ENCODE data around the gene BCR. TPM values are rescaled to one million over a fixed set of nuclear protein-coding genes. Genes with fewer than 3 reads are reported as not detected.

BCR gene
- total and polyA plus RNA-seq, 2 of the 13 experiments (the other 11 are each of a cell fraction or from before 2014, with no cell fraction given): 19.9 to 33.6 TPM

DNA sequence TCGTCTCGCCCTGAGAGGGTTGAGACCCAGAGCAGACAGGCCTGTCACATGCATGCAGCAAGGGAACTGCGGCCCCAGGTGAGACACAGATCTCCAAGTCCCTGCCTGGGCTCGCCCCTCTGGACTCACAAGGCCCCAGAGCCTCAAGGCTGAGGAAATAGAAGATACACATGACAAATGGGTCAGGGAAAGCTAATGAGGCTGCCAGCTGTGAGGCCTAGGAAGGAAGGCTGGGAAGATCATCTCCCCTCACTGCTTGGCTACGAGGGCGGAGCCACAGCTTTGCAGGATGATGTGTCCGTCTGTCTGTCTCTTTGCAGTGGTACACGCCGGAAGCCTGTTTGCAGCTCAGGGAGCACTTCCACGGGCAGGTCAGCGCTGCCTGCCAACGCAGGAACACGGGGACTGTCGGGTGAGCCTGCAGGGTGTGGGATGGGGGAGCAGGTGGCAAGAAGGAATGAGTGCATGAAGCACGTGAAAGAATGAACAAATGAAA lies 30.5 kb upstream of the BCR start:
- Histone ChIP-seq H3K4me1 (ENCODE audit: insufficient read depth, low read length) (peaks cover 95% of the 10 kb centered on the region), H3K79me2 (ENCODE audit: insufficient read depth, low read length) (no peaks in the 10 kb centered on the region), H3K9me3 (ENCODE audit: low read length) (no peaks in the 10 kb centered on the region), H3K9ac (ENCODE audit: insufficient read depth, low read depth, low read length) (no peak overlapping the region), H2AFZ (ENCODE audit: low read length) (no peak overlapping the region), H3K36me3 (replicated peaks in 1 of 2; ENCODE audit: control insufficient read depth in 1 of 2, insufficient read depth in 2 of 2, low read length in 2 of 2) (no peaks in the 10 kb centered on the region), H4K20me1 (ENCODE audit: insufficient read depth, low read length) (no peaks in the 10 kb centered on the region), H3K27ac (ENCODE audit: extremely low read length, insufficient read depth, low read length) (no peak overlapping the region), H3K4me2 (ENCODE audit: low read depth, low read length) (no peak overlapping the region), H3K4me3 (replicated peaks in 1 of 3; ENCODE audit: insufficient read depth in 1 of 3, low read depth in 2 of 3, low read length in 3 of 3) (no peak overlapping the region), H3K27me3 (ENCODE audit: control insufficient read depth in 1 of 2, insufficient read depth in 2 of 2, low read length in 2 of 2) (no peaks in the 10 kb centered on the region)
- BruUV-seq (replicated peaks): no TSS peak
- TF ChIP-seq SNAI1 (CRISPR knock-in tag; IDR thresholded peaks at IDR 0.05; ENCODE audit: borderline replicate concordance) (no peak), ZNF263 (CRISPR knock-in tag; IDR thresholded peaks at IDR 0.05) (peak; percentile 27; the same call in 1 of the 2 replicates)
- intact Hi-C loops (cut with micrococcal nuclease; ENCODE audit: unreplicated experiment) (no loop called here), in situ Hi-C loops (cut with HindIII; ENCODE audit: extremely low pct_ligation_motif_present, low pct_unique_long_range_greater_than_20kb) (loop anchor here (25.0 kb wide), 1 partner anchor 413 kb away; no protein-coding TSS in a partner anchor)
- ATAC-seq (no peak), FAIRE-seq (no peak), DNase-seq (ENCODE audit: low spot score) (no peak)
- 79% methylated on average over 15 of the region's 15 CpGs for WGBS (ENCODE audit: low lambda C conversion rate)
- ChIA-PET CTCF (ENCODE audit: low intra/inter-chr PET ratio, low total read pairs) (no interaction called here), POLR2A (no interaction called here)

DNA sequence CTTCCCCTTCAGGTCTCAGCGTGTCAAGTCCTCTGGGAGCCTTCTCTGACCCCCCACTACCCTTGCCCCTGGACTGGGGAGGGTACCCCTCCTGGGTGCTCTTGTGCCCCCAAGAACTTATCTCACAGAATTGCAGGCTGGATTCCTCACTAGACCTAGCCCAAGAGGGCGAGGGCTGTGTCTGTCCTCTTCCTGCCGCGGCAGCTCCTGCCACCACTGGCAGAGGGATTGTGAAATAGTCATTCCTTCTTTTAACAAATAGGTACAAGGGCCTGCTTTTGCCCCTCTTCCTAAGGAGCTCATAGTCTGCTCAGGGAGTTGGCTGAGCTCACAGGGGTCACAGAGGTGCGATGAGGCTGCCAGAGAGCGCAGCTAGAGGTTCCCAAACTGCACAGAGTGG lies 29.5 kb upstream of the BCR start:
- Histone ChIP-seq H3K9me3 (ENCODE audit: low read length) (no peaks in the 10 kb centered on the region), H3K36me3 (replicated peaks in 1 of 2; ENCODE audit: control insufficient read depth in 1 of 2, insufficient read depth in 2 of 2, low read length in 2 of 2) (no peaks in the 10 kb centered on the region), H3K4me3 (replicated peaks in 1 of 3; ENCODE audit: insufficient read depth in 1 of 3, low read depth in 2 of 3, low read length in 3 of 3) (no peak overlapping the region), H3K79me2 (ENCODE audit: insufficient read depth, low read length) (no peaks in the 10 kb centered on the region), H3K27me3 (ENCODE audit: control insufficient read depth in 1 of 2, insufficient read depth in 2 of 2, low read length in 2 of 2) (no peaks in the 10 kb centered on the region; a peak in 1 of 5 replicates), H3K4me1 (ENCODE audit: insufficient read depth, low read length) (peaks cover 97% of the 10 kb centered on the region), H2AFZ (ENCODE audit: low read length) (no peak overlapping the region), H4K20me1 (ENCODE audit: insufficient read depth, low read length) (no peaks in the 10 kb centered on the region), H3K9ac (ENCODE audit: insufficient read depth, low read depth, low read length) (no peak overlapping the region), H3K27ac (ENCODE audit: extremely low read length, insufficient read depth, low read length) (peak overlapping the region; percentile 28), H3K4me2 (ENCODE audit: low read depth, low read length) (peak overlapping the region; percentile 48)
- FAIRE-seq: no peak
- POLR2A ChIA-PET: interaction anchor here (0.7 kb wide), 1 partner anchor 9 kb away, joined by 3 read pairs; the partner anchor contains the start of gene RSPH14
- DNase-seq (ENCODE audit: low spot score): no peak
- CTCF ChIA-PET (ENCODE audit: low intra/inter-chr PET ratio, low total read pairs): no interaction called here
- 46% methylated on average over 6 of the region's 6 CpGs for WGBS (ENCODE audit: low lambda C conversion rate)
- in situ Hi-C loops (cut with HindIII; ENCODE audit: extremely low pct_ligation_motif_present, low pct_unique_long_range_greater_than_20kb): loop anchor here (25.0 kb wide), 1 partner anchor 412 kb away; no protein-coding TSS in a partner anchor
- intact Hi-C loops (cut with micrococcal nuclease; ENCODE audit: unreplicated experiment): no loop called here
- 0 out of 2 replicates have a peak, but pooled peaks have one; percentile 15 for TF ChIP-seq ZFX (CRISPR knock-in tag; IDR thresholded peaks at IDR 0.05; ENCODE audit: low read depth)
- no peak for TF ChIP-seq POLR2AphosphoS5 (IDR thresholded peaks at IDR 0.05; ENCODE audit: low read depth, low read length)
- TF ChIP-seq CEBPG (CRISPR knock-in tag; IDR thresholded peaks at IDR 0.05): peak; percentile 72
- no peak for TF ChIP-seq HOXD1 (CRISPR knock-in tag; IDR thresholded peaks at IDR 0.05)
- TF ChIP-seq FOXK2 (IDR thresholded peaks at IDR 0.05): no peak
- no peak for TF ChIP-seq ZNF501 (CRISPR knock-in tag; IDR thresholded peaks at IDR 0.05)
- TF ChIP-seq CEBPB (IDR thresholded peaks at IDR 0.05; ENCODE audit: borderline replicate concordance, low read depth, low read length): peak; percentile 81
- TF ChIP-seq, protein P1, sequence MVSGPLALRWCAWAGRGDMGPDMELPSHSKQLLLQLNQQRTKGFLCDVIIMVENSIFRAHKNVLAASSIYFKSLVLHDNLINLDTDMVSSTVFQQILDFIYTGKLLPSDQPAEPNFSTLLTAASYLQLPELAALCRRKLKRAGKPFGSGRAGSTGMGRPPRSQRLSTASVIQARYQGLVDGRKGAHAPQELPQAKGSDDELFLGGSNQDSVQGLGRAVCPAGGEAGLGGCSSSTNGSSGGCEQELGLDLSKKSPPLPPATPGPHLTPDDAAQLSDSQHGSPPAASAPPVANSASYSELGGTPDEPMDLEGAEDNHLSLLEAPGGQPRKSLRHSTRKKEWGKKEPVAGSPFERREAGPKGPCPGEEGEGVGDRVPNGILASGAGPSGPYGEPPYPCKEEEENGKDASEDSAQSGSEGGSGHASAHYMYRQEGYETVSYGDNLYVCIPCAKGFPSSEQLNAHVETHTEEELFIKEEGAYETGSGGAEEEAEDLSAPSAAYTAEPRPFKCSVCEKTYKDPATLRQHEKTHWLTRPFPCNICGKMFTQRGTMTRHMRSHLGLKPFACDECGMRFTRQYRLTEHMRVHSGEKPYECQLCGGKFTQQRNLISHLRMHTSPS (CRISPR knock-in tag; IDR thresholded peaks at IDR 0.05; ENCODE audit: low read depth): 0 out of 2 replicates have a peak, but pooled peaks have one; percentile 18
- ATAC-seq: no peak
- no TSS peak for BruUV-seq (replicated peaks)
